Activated T-helper 9 cell treated with anti-CD3 and anti-CD28 coated beads, Interleukin-2, amount 50 U/mL, for 16 hours (primary cell): ENCODE results near the gene PNPLA1.
"Not testable (repeated sequence)": the region's sequence is repeated elsewhere in the genome, so short reads cannot be mapped to it uniquely, and the experiment has no call there.

Source experiments
- DNase-seq: peaks from one replicate; pipeline ENCODE4 v3.0.0-alpha.2; 2020; ENCODE audit warnings: low read depth

Gene PNPLA1

GRCh38 chr6:36336779-36337241, 67.0 kb downstream of the PNPLA1 start, which contains the start of gene BNIP5:
BNIP5 (minus strand) TSS chr6:36336888; CDS start chr6:36330690, 6,198 bp downstream.
- no peak for DNase-seq

- no peak for DNase-seq
Measured at GRCh38 chr6:36337814-36338213, 68.0 kb downstream of the PNPLA1 start.

- not testable (repeated sequence) for DNase-seq
Measured at GRCh38 chr6:36338223-36338622, 68.4 kb downstream of the PNPLA1 start.

GRCh38 chr6:36339146-36339545, 69.3 kb downstream of the PNPLA1 start:
- no peak for DNase-seq

GRCh38 chr6:36340306-36340617, 70.4 kb downstream of the PNPLA1 start:
- DNase-seq = no peak

GRCh38 chr6:36340618-36341454, 71.0 kb downstream of the PNPLA1 start:
- peak; percentile 57 for DNase-seq

GRCh38 chr6:36343109-36343680, 73.3 kb downstream of the PNPLA1 start:
- DNase-seq = no peak

GRCh38 chr6:36345681-36346466, 76.0 kb downstream of the PNPLA1 start:
- no peak for DNase-seq

- DNase-seq = no peak
Measured at GRCh38 chr6:36346486-36347273, 76.8 kb downstream of the PNPLA1 start.

GRCh38 chr6:36347621-36348020, 77.8 kb downstream of the PNPLA1 start:
- no peak for DNase-seq

- no peak for DNase-seq
Measured at GRCh38 chr6:36349240-36349639, 79.4 kb downstream of the PNPLA1 start.

GRCh38 chr6:36350082-36350481, 80.2 kb downstream of the PNPLA1 start:
- DNase-seq = no peak

- no peak for DNase-seq
Measured at GRCh38 chr6:36350681-36351571, 81.1 kb downstream of the PNPLA1 start.

- DNase-seq = no peak
Measured at GRCh38 chr6:36352477-36353157, 82.8 kb downstream of the PNPLA1 start.

GRCh38 chr6:36353411-36353915, 83.6 kb downstream of the PNPLA1 start:
- DNase-seq = no peak

- DNase-seq = no peak
Measured at GRCh38 chr6:36355819-36356218, 86.0 kb downstream of the PNPLA1 start.

- DNase-seq = no peak
Measured at GRCh38 chr6:36357872-36358225, 88.0 kb downstream of the PNPLA1 start.
